GM12865 (cell line): ENCODE measurements around the gene MEIOB.

Experiments used
- DNase-seq: peaks from one replicate; pipeline ENCODE4 v3.0.0; 2010; ENCODE audit warnings: low read depth
- H3K4me3 ChIP-seq: 2 replicates; pipeline ENCODE4 v1.5.1; 2011; ENCODE audit warnings: mild to moderate bottlenecking, low read depth, low read length, control low read depth
- CTCF ChIP-seq: IDR thresholded peaks from 2 replicates; pipeline ENCODE4 v1.5.1; 2011; ENCODE audit warnings: low read length, control low read depth, low read depth, inconsistent platforms; ENCODE audit not compliant: insufficient read depth; ENCODE audit errors: missing control alignments

The MEIOB gene

DNA sequence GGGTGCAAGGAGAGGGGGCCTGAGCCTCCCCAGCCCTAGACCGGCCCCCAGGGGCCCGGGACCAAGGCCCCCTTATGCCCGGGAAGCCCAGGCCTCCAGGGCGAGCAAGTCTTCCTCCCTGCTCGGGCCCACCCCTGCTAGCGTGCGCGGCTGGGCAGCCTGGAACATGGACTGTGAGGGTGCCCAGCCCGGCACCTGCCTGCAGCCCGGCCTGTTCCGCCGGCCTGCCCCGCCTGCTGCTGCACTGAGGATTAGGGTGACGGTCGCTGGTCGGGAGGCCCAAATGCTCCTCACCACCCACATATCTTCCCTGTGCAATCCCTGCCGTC is 40.2 kb upstream of the MEIOB start:
- TF ChIP-seq CTCF: no peak
- H3K4me3 ChIP-seq: no peak overlapping the region
- no peak for DNase-seq

DNA sequence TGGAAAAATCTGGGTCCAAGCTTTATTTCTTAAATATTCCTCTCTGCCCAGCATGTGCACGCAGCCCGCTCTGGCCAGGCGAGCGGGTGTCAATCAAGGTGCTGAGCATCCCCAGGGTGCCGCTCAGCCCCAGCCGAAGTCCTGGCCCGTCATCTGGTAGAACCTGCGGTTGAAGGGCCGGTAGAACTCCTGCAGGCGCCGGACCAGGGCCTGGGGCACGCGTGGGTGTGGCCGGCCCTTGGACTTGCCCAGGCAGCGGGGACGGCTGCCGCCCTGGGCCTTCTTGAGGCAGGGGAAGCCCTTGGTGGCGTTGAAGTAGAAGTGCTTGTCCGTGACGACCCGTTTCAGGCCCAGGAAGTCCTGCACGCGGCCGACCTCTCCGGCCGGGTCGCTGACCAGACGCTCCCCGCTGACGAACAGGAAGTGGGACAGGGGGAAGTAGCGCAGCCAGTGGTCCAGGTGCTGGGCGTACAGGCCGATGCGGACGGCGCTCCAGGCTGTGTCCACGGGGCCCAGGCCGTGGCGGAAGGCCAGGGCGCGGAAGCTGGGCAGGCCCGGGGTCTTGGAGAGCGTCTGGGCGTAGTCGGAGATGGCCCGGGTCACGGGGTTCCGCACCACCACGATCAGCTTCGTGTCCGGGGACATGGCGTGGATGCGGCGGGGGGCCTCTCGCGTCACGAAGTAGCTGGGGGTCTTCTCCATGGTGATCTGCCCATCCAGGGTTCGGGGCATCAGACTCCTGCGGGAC is 39.7 kb upstream of the MEIOB start:
- no peak for TF ChIP-seq CTCF
- no peak overlapping the region for H3K4me3 ChIP-seq
- no peak for DNase-seq

GRCh38 chr16:1909561-1910231 is 37.7 kb upstream of the MEIOB start:
- TF ChIP-seq CTCF: no peak
- no peak overlapping the region for H3K4me3 ChIP-seq
- DNase-seq: no peak

DNA sequence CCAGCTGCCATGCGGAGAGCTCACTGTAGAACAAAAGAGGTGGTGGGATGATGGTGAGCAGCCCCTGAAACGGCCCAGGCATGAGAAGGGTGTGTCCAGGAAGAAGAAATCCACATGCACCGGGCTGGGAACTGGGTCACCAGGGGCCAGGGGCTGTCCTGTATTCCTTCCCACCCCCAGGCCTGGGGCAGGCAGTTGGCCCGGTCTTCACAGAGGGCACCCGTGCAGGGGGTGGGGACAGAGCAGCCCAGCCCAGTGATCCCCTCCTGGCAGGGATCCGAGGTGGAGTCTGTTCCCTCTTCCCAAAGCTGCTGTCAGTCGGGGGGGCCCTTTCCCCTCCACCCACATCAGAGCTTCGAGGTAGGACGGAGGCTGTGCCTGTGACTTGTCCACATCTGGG is 37.0 kb upstream of the MEIOB start:
- no peak for TF ChIP-seq CTCF
- DNase-seq: no peak
- H3K4me3 ChIP-seq: no peak overlapping the region

DNA sequence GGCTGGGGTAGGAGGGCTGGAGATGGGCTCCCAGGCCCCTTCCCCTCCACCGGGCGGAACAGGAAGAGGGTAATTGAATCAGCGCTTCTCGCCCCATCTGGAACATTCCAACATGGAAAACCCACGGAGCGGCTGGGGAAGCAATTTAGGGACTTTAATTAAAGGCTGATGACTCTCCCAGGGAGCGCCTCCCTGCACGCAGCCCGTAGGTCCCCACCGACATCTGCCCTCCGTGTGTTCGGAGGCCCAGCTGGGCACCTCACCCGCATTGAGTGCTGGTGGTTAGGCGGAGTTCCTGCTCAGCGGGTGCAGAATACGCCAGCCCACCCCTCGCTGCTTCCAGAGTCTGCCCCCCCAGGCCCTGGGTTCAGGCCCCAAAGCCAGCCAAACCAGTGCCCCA is 36.2 kb upstream of the MEIOB start:
- DNase-seq: no peak
- no peak for TF ChIP-seq CTCF
- no peak overlapping the region for H3K4me3 ChIP-seq

DNA sequence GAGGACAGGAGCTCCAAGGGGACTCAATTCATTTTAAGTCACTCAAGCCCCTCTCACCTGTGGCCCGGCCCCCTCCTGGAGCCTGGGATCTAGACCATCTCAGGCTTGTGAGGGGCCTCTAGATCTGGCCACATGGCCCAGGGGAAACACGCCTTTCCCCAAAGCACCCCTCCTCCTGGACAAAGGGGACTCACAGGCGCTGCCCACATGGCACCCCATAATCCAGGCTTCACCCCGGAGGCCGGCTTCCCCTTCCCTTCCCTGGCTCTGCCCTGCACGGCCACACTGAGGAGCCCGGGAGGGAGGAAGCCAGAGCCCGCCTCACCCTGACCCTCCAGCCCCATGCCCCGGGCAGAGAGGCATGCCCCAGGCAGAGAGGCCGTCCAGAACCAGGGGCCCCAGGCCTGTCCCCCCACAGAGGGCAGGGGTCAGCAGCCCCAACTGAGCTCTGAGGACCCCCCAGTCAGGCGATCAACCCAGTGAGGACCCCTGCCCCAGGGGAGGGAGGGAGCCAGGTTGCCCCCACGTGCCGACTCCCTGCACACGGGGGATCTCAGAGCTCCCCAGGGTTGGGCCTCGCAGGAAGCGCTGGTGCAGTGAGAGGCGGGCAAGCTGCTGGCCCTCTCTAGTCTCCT is 35.4 kb upstream of the MEIOB start:
- no peak overlapping the region for H3K4me3 ChIP-seq
- no peak for TF ChIP-seq CTCF
- DNase-seq: no peak

- no peak for DNase-seq
- no peak overlapping the region for H3K4me3 ChIP-seq
- no peak for TF ChIP-seq CTCF
Observed at GRCh38 chr16:1906846-1907165, 34.8 kb upstream of the MEIOB start.
